Activated CD4-positive, alpha-beta T cell treated with anti-CD3 and anti-CD28 coated beads, Interleukin-2, amount 50 U/mL, for 1 hour (primary cell): ENCODE measurements around the gene GARNL3.

Experiments
- DNase-seq: peaks from one replicate; pipeline ENCODE4 v3.0.0-alpha.2; 2020

Gene GARNL3

GRCh38 chr9:127264462-127265219 lies at the start of gene GARNL3:
TSS of gene GARNL3 (plus strand) at chr9:127264774. CDS start at chr9:127264878, 104 bp downstream.
- no peak for DNase-seq

GRCh38 chr9:127215268-127216209 lies 49.0 kb upstream of the GARNL3 start:
- DNase-seq: no peak

- DNase-seq: no peak
Observed at GRCh38 chr9:127216210-127216887, 48.2 kb upstream of the GARNL3 start.

GRCh38 chr9:127216888-127217217 lies 47.7 kb upstream of the GARNL3 start:
- no peak for DNase-seq

GRCh38 chr9:127218818-127219217 lies 45.8 kb upstream of the GARNL3 start:
- no peak for DNase-seq

- no peak for DNase-seq
Observed at GRCh38 chr9:127219520-127219919, 45.1 kb upstream of the GARNL3 start.

GRCh38 chr9:127221695-127222094 lies 42.9 kb upstream of the GARNL3 start:
- no peak for DNase-seq

- DNase-seq: no peak
Observed at GRCh38 chr9:127222388-127223095, 42.0 kb upstream of the GARNL3 start.

- no peak for DNase-seq
Observed at GRCh38 chr9:127223266-127223665, 41.3 kb upstream of the GARNL3 start.

- peak; percentile 14 for DNase-seq
Observed at GRCh38 chr9:127223810-127224177, 40.8 kb upstream of the GARNL3 start.

GRCh38 chr9:127224178-127224882 lies 40.2 kb upstream of the GARNL3 start:
- DNase-seq: peak; percentile 84

GRCh38 chr9:127224883-127225739 lies 39.5 kb upstream of the GARNL3 start:
- peak; percentile 89 for DNase-seq

GRCh38 chr9:127225801-127226625 lies 38.6 kb upstream of the GARNL3 start:
- DNase-seq: no peak

GRCh38 chr9:127229691-127230417 lies 34.7 kb upstream of the GARNL3 start:
- DNase-seq: no peak

- DNase-seq: no peak
Observed at GRCh38 chr9:127231666-127232065, 32.9 kb upstream of the GARNL3 start.

GRCh38 chr9:127232833-127233549 lies 31.6 kb upstream of the GARNL3 start:
- no peak for DNase-seq

- no peak for DNase-seq
Observed at GRCh38 chr9:127233550-127233949, 31.0 kb upstream of the GARNL3 start.

GRCh38 chr9:127233989-127234388 lies 30.6 kb upstream of the GARNL3 start:
- DNase-seq: no peak

- DNase-seq: no peak
Observed at GRCh38 chr9:127237801-127238200, 26.8 kb upstream of the GARNL3 start.
